ENCODE measurements around the gene VASP.

VASP gene

DNA sequence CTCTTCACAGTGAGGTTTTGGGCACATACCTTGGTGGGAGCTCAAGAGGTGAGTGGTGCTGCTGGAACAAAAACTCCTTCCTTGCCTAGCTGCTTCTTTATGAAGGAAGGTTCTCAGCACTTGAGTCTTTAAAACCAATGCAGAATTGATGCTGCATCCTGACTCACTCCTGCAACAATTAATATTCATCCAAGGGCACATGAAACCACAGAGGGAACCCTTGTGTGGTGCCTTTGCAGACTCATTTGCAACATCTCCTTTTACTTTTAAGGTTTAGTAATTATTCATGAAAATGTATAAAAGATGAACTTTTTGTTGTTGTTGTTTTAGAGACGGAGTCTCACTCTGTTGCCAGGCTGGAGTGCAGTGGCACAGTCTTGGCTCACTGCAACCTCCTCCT lies 47.2 kb downstream of the VASP start:
- H3K79me2 ChIP-seq (ENCODE audit: insufficient read depth, low read length), result peaks cover 5% of the 10 kb centered on the region; the same call in 1 of the 2 replicates
- no peak overlapping the region for H3K4me3 ChIP-seq (ENCODE audit: low read length, poor library complexity, severe bottlenecking)

DNA sequence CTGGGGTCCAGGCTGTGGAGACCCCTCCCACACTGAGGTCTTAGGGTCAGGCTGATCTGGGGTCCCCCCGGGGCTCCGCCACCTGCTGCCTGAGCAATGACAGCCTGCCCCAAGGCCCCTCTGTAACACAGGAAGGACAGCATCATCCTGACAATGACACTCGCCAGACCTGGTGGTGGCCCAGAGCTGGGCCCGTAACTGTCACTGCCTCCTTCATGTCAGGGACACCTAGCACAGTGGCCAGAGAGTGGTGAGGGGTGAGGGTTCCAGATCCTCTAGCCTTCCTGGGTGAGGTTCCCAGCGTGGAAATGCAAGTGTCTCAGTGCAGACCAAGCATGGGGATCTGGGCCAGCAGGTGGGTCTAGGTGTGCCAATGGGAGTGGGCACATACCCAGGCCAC lies 49.6 kb downstream of the VASP start:
- no peaks in the 10 kb centered on the region for H3K9me3 ChIP-seq (ENCODE audit: insufficient read depth, low read depth, low read length)
- peaks cover 5% of the 10 kb centered on the region; the same call in 1 of the 2 replicates for H3K79me2 ChIP-seq (ENCODE audit: insufficient read depth, low read length)
- H3F3A ChIP-seq (ENCODE audit: low read depth), result no peaks in the 10 kb centered on the region
- H2AFZ ChIP-seq (ENCODE audit: low read length), result no peak overlapping the region
- no peak overlapping the region for H3K4me3 ChIP-seq (ENCODE audit: low read length, poor library complexity, severe bottlenecking)
- H3K9me2 ChIP-seq (replicated peaks; ENCODE audit: low read depth, low read length), result no peaks in the 10 kb centered on the region
- H3K4me2 ChIP-seq (ENCODE audit: low read depth, low read length, poor library complexity, severe bottlenecking), result no peak overlapping the region
- H3K9ac ChIP-seq (ENCODE audit: low read depth, low read length, poor library complexity, severe bottlenecking), result no peak overlapping the region
- peaks cover 8% of the 10 kb centered on the region; the same call in 1 of the 2 replicates for H3K36me3 ChIP-seq (ENCODE audit: insufficient read depth, low read length)
- no peaks in the 10 kb centered on the region for H3K4me1 ChIP-seq (ENCODE audit: insufficient read depth, low read length, poor library complexity, severe bottlenecking)
- TF ChIP-seq EZH2phosphoT487 (IDR thresholded peaks at IDR 0.05; ENCODE audit: borderline replicate concordance), result no peak
- TF ChIP-seq, protein P1, sequence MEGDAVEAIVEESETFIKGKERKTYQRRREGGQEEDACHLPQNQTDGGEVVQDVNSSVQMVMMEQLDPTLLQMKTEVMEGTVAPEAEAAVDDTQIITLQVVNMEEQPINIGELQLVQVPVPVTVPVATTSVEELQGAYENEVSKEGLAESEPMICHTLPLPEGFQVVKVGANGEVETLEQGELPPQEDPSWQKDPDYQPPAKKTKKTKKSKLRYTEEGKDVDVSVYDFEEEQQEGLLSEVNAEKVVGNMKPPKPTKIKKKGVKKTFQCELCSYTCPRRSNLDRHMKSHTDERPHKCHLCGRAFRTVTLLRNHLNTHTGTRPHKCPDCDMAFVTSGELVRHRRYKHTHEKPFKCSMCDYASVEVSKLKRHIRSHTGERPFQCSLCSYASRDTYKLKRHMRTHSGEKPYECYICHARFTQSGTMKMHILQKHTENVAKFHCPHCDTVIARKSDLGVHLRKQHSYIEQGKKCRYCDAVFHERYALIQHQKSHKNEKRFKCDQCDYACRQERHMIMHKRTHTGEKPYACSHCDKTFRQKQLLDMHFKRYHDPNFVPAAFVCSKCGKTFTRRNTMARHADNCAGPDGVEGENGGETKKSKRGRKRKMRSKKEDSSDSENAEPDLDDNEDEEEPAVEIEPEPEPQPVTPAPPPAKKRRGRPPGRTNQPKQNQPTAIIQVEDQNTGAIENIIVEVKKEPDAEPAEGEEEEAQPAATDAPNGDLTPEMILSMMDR (conservative IDR thresholded peaks at IDR 0.05; ENCODE audit: low read length), result no peak
- peaks cover 6% of the 10 kb centered on the region for H4K20me1 ChIP-seq (ENCODE audit: insufficient read depth, low read length, poor library complexity, severe bottlenecking)
- no peaks in the 10 kb centered on the region for H3K27me3 ChIP-seq (ENCODE audit: insufficient read depth, low read length, poor library complexity, severe bottlenecking)

More for the DNA sequence above, 47.2 kb downstream of the VASP start:
- H3F3A ChIP-seq (ENCODE audit: low read depth), result no peaks in the 10 kb centered on the region
- H2AFZ ChIP-seq (ENCODE audit: low read length), result no peak overlapping the region
- peaks cover 8% of the 10 kb centered on the region; the same call in 1 of the 2 replicates for H3K36me3 ChIP-seq (ENCODE audit: insufficient read depth, low read length)
- peaks cover 6% of the 10 kb centered on the region for H4K20me1 ChIP-seq (ENCODE audit: insufficient read depth, low read length, poor library complexity, severe bottlenecking)
- H3K9me3 ChIP-seq (ENCODE audit: insufficient read depth, low read depth, low read length), result no peaks in the 10 kb centered on the region
- TF ChIP-seq EZH2phosphoT487 (IDR thresholded peaks at IDR 0.05; ENCODE audit: borderline replicate concordance), result no peak
- TF ChIP-seq, protein P1 (conservative IDR thresholded peaks at IDR 0.05; ENCODE audit: low read length), result no peak
- no peaks in the 10 kb centered on the region for H3K4me1 ChIP-seq (ENCODE audit: insufficient read depth, low read length, poor library complexity, severe bottlenecking)
- H3K9ac ChIP-seq (ENCODE audit: low read depth, low read length, poor library complexity, severe bottlenecking), result no peak overlapping the region
- H3K9me2 ChIP-seq (replicated peaks; ENCODE audit: low read depth, low read length), result no peaks in the 10 kb centered on the region
- H3K4me2 ChIP-seq (ENCODE audit: low read depth, low read length, poor library complexity, severe bottlenecking), result no peak overlapping the region
- no peaks in the 10 kb centered on the region for H3K27me3 ChIP-seq (ENCODE audit: insufficient read depth, low read length, poor library complexity, severe bottlenecking)

DNA sequence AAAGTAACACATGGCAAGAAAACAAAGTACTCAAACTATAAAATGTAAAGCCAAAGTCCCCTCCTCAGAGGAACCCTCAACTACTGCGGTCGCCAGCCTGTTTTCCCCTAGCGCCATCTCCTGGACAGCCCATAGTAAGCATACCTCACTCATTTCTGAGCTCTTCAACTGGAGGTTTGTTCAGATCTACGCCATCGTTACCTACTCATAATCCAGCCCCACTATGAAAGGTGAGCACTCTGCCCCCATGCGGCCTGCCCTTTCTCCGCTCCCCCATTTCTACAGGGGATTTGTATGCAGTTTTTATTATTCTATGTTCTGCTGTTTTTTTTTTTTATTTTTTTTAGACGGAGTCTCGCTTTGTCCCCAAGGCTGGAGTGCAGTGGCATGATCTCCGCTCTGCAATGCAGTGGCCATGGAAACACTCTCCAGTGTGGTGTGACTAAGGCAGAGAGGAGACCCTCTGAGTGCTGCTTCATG lies 51.2 kb downstream of the VASP start:
- no peak overlapping the region for H3K4me2 ChIP-seq (ENCODE audit: low read depth, low read length, poor library complexity, severe bottlenecking)
- peaks cover 1% of the 10 kb centered on the region; the same call in 1 of the 2 replicates for H3K36me3 ChIP-seq (ENCODE audit: insufficient read depth, low read length)
- H3K4me1 ChIP-seq (ENCODE audit: insufficient read depth, low read length, poor library complexity, severe bottlenecking), result no peaks in the 10 kb centered on the region
- H3K9ac ChIP-seq (ENCODE audit: low read depth, low read length, poor library complexity, severe bottlenecking), result no peak overlapping the region
- H4K20me1 ChIP-seq (ENCODE audit: insufficient read depth, low read length, poor library complexity, severe bottlenecking), result peaks cover 6% of the 10 kb centered on the region
- H3F3A ChIP-seq (ENCODE audit: low read depth), result no peaks in the 10 kb centered on the region
- H3K27me3 ChIP-seq (ENCODE audit: insufficient read depth, low read length, poor library complexity, severe bottlenecking), result no peaks in the 10 kb centered on the region
- H2AFZ ChIP-seq (ENCODE audit: low read length), result no peak overlapping the region
- no peak overlapping the region for H3K4me3 ChIP-seq (ENCODE audit: low read length, poor library complexity, severe bottlenecking)
- no peaks in the 10 kb centered on the region for H3K9me3 ChIP-seq (ENCODE audit: insufficient read depth, low read depth, low read length)
- TF ChIP-seq, protein P1 (conservative IDR thresholded peaks at IDR 0.05; ENCODE audit: low read length), result peak; percentile 92
- TF ChIP-seq EZH2phosphoT487 (IDR thresholded peaks at IDR 0.05; ENCODE audit: borderline replicate concordance), result no peak
- peaks cover 5% of the 10 kb centered on the region; the same call in 1 of the 2 replicates for H3K79me2 ChIP-seq (ENCODE audit: insufficient read depth, low read length)
- no peaks in the 10 kb centered on the region for H3K9me2 ChIP-seq (replicated peaks; ENCODE audit: low read depth, low read length)
